Epithelial cell of proximal tubule (primary cell): ENCODE data around the gene LYPD6. TPM values are rescaled to one million over a fixed set of nuclear protein-coding genes. Genes with fewer than 3 reads are reported as not detected.

Experiments
- DNase-seq: peaks from one replicate; pipeline ENCODE4 v3.0.0-alpha.2; 2011; ENCODE audit warnings: low read depth
- H3K4me3 ChIP-seq: 2 replicates; pipeline ENCODE4 v1.5.1; 2011; ENCODE audit warnings: low read depth, mild to moderate bottlenecking, low read length
- total RNA-seq: library from RNA; depleted of rRNA; stranded (reverse); fragments of >200 nt; gene quantifications from 2 replicates; pipeline ENCODE4 v1.2.3, GENCODE V29; 2015
- TF ChIP-seq, protein P1 (sequence below): conservative IDR thresholded peaks from 2 replicates; pipeline ENCODE4 v1.5.1; 2012; ENCODE audit warnings: low read depth, mild to moderate bottlenecking, low read length

LYPD6 gene, protein sequence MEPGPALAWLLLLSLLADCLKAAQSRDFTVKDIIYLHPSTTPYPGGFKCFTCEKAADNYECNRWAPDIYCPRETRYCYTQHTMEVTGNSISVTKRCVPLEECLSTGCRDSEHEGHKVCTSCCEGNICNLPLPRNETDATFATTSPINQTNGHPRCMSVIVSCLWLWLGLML
- 7.5 and 7.9 TPM in 2 replicates for total RNA-seq

DNA sequence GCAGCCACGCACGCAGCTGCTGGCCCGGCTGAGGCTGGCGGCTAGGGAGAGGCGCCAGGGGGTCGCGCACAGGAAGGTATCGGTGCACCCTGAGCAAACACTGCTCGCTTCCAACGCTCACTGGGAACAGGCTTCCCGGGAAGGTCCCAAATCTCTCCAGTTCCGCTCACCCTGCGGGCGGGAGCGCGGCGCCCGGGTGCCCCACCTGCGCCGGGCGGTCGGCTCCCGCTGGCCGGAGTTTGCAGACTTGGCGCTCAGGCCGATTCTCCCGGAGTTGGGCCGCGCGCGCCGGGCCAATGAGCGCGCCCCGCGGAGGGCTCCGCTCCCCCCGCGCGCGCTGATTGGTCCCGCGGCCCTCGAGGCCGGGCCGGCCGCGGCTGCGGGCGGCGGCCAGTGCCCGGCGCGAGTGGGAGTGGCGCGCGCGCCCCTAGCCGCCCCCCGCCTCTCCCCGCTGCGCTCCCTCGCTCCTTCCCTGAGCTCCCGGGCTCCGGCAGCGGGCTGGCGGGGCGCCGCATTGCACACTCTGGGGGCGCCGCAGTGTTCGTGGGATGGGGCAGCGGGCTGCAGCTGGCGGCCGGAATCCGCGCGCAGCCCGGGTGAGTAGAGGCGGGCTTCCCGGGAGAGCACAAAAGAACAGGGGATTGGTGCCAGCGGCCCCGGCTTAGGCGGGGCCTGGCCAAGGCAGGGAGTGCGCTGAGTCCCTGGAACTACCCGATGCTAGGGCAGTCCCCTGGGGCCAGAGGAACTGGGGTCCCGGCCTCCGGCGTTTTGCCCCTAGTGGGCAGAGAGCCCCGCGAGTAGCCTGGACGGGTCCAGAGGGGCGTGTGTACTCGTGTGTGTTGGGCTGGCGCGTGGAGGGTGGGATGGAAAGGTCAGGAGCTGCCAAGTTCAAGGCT, at the start of gene LYPD6:
Gene LYPD6, plus strand, starts transcription at position 461 of the 896 bp plus-strand sequence. CDS start 107,122 bp downstream, outside the sequence.
- no peak for DNase-seq
- TF ChIP-seq, protein P1, sequence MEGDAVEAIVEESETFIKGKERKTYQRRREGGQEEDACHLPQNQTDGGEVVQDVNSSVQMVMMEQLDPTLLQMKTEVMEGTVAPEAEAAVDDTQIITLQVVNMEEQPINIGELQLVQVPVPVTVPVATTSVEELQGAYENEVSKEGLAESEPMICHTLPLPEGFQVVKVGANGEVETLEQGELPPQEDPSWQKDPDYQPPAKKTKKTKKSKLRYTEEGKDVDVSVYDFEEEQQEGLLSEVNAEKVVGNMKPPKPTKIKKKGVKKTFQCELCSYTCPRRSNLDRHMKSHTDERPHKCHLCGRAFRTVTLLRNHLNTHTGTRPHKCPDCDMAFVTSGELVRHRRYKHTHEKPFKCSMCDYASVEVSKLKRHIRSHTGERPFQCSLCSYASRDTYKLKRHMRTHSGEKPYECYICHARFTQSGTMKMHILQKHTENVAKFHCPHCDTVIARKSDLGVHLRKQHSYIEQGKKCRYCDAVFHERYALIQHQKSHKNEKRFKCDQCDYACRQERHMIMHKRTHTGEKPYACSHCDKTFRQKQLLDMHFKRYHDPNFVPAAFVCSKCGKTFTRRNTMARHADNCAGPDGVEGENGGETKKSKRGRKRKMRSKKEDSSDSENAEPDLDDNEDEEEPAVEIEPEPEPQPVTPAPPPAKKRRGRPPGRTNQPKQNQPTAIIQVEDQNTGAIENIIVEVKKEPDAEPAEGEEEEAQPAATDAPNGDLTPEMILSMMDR = peak; percentile 11
- H3K4me3 ChIP-seq = peak within 1 kb of the TSS; percentile 77

DNA sequence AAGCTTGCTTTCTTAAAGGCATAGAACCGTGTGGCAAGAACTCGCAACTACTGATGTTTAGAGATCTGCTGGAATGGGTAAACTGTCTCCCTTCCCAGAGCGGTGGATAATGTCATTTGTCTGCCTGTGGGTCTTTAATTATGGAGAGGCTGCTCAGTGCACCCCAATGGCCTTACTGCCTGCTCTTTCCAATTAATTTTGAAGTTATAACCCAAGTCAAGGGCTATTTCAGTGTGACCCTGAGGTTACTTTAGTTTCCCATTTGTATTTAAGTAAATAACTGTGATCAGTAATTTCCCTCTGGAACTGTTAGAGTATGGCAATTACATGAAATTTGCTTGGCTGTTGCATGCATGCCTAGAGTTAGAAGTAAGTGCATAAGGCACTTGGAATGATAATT, 48.9 kb upstream of the LYPD6 start:
- no peak overlapping the region for H3K4me3 ChIP-seq
- TF ChIP-seq, protein P1 = no peak
- no peak for DNase-seq

DNA sequence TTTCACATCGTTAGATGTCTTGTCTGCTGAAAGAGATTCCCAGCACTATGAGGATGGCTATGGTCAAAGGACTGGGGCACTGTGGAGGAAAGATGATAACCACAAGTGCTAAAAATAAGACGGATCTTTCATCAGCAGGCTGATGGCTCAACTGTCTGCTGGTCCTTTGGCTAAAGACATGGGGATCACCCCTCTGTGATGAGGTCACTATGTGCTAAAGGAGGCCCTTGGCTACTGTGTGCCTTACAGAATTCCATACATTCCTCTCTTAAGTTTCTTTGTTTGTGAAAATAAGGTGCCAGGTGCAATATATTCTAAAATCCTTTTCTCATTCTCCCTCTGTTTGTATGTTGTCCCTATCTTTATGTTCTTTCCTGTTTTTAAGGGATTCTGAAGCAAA, 39.7 kb upstream of the LYPD6 start:
- TF ChIP-seq, protein P1 = no peak

DNA sequence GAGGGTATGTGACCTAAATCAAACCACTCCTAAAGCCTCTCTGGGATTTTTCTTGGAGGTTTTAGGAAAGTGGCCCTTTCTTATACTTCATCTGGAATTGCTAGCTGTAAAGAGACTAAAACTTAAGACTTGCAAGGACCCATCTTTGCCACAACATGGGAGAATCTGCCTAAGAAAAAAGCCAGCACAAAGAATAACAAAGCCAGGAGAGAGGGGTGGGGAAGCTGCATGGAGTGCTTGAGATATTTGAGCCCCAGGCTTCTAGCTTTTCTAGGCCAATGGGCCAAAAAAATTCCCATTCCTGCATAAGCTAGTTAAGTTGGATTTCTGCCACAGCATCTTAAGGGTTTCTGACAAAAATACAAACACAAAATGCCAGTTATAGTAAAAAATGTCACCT, 38.5 kb upstream of the LYPD6 start:
- TF ChIP-seq, protein P1 = no peak
- no peak for DNase-seq

More for the DNA sequence above, 39.7 kb upstream of the LYPD6 start:
- DNase-seq = no peak
- H3K4me3 ChIP-seq = no peak overlapping the region

DNA sequence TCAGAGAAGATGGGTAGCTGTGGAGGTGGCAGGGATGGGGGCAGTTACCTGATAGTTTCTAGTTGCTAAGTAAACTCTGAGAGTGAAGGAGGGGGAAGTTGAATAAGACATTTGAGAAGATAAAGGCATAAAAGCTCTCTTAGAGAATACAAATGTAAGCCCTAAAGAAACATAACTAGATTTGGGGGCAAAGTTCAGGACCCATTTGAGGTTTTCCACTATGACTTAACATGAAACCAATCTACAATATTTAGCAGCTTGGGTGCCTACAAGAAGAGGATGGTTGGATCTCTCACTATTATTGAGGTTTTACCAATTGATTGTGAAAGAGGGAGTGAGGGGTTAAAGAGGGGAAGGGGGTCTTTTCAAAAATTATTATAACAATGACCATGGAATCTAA, 34.4 kb upstream of the LYPD6 start:
- no peak overlapping the region for H3K4me3 ChIP-seq
- no peak for DNase-seq
- TF ChIP-seq, protein P1 = no peak

More for the DNA sequence above, 38.5 kb upstream of the LYPD6 start:
- no peak overlapping the region for H3K4me3 ChIP-seq

DNA sequence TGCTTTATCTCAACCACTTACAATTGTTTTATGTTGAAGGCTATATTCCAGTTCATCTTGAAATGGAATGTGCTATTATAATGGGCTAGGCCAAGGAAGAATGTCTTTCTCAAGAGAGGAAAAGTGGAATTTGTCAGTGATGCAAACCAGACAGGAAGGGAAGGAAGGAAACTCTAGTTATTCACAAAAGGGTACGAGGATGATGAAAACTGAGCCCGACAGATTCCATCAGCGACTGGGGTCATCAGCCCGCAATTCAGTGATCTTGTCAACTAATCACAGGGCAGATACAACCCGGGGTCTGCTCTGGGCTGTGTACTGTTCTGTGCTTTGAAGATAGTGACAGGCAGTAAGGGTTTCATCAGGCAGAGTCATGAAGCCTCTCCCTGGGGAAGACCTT, 23.4 kb upstream of the LYPD6 start:
- TF ChIP-seq, protein P1 = no peak
- no peak for DNase-seq
- no peak overlapping the region for H3K4me3 ChIP-seq
